A549 (cell line): Measurements from ENCODE around the gene GGTA1. TPM values are rescaled to one million over a fixed set of nuclear protein-coding genes. Genes with fewer than 3 reads are reported as not detected.
A peak's percentile ranks its signal among the peaks of the same experiment; 100 is the strongest.

Source experiments
- ATAC-seq, 2 experiments: fragments of 200-7000 bp in 1 of 2; fragments of >200 bp in 1 of 2; cut with Nextera tagmentation in 1 of 2; cut with Tn5 transposase in 1 of 2; 3 replicates each; pipeline versions ENCODE4 v1.8.0 to v1.9.1; 2018 to 2020; ENCODE audit warnings: mild to moderate bottlenecking in 1 of 2, moderate library complexity in 1 of 2
- CTCF ChIA-PET: fragments of 300-600 bp; sonication (Branson Sonifier 250); formaldehyde crosslinking; extraction: SDS; loops from one replicate; lab custom pipeline; 2021; ENCODE audit warnings: antibody characterized with exemption, inconsistent platforms; lab: Yijun Ruan, JAX
- POLR2A ChIA-PET: fragments of 350-600 bp; formaldehyde crosslinking; extraction: SDS; loops from one replicate; lab custom pipeline; 2021; ENCODE audit warnings: antibody characterized with exemption, inconsistent platforms; lab: Yijun Ruan, JAX
- DNase-seq, 2 experiments: peaks; one replicate each; pipeline versions ENCODE4 v3.0.0 to v3.0.0-alpha.2; 2011 to 2016; ENCODE audit warnings: low read depth in 1 of 2, low spot score in 1 of 2
- FAIRE-seq: peaks from 2 replicates; lab custom pipeline; 2011; peaks lifted over from hg19 to GRCh38; lab: Jason Lieb, UNC
- H3K27ac ChIP-seq, 2 experiments: fragments of >200 bp; sonication (Bioruptor Twin); formaldehyde crosslinking; 3 replicates each; pipeline ENCODE4 v1.5.1; 2016 to 2017
- H3K4me1 ChIP-seq: fragments of >200 bp; sonication (Bioruptor Twin); formaldehyde crosslinking; 3 replicates; pipeline ENCODE4 v1.6.1; 2016
- H3K4me2 ChIP-seq: fragments of >200 bp; sonication (Bioruptor Twin); formaldehyde crosslinking; 3 replicates; pipeline ENCODE4 v1.6.1; 2016
- H3K4me3 ChIP-seq: fragments of >200 bp; sonication (Bioruptor Twin); formaldehyde crosslinking; 3 replicates; pipeline ENCODE4 v1.5.1; 2016
- H3K9me3 ChIP-seq: fragments of >200 bp; sonication (Bioruptor Twin); formaldehyde crosslinking; 3 replicates; pipeline ENCODE4 v1.6.1; 2016
- ATOH8 ChIP-seq: fragments of 250-450 bp; sonication (Bioruptor Pico); IDR thresholded peaks from 2 replicates; pipeline ENCODE4 v1.5.0; 2020; ENCODE audit warnings: low read depth, mild to moderate bottlenecking, moderate library complexity
- CBX8 ChIP-seq: fragments of 200-600 bp; sonication (generic); IDR thresholded peaks from 2 replicates; pipeline ENCODE4 v1.6.1; 2016
- CHD4 ChIP-seq: fragments of 200-600 bp; sonication (generic); IDR thresholded peaks from 2 replicates; pipeline ENCODE4 v1.6.1; 2016; ENCODE audit warnings: antibody characterized with exemption, mild to moderate bottlenecking, borderline replicate concordance
- CTCF ChIP-seq: fragments of >200 bp; sonication (Bioruptor Twin); formaldehyde crosslinking; IDR thresholded peaks from 3 replicates; pipeline ENCODE4 v1.5.1; 2016
- E2F6 ChIP-seq: IDR thresholded peaks from 2 replicates; pipeline ENCODE4 v1.6.1; 2012; ENCODE audit warnings: low read depth, borderline replicate concordance
- ELK1 ChIP-seq: fragments of 150-350 bp; IDR thresholded peaks from 2 replicates; pipeline ENCODE4 v1.6.1; 2014; ENCODE audit warnings: low read depth, mild to moderate bottlenecking, low read length
- ESRRA ChIP-seq: fragments of 150-350 bp; IDR thresholded peaks from 2 replicates; pipeline ENCODE4 v1.6.1; 2014; ENCODE audit warnings: mild to moderate bottlenecking, low read length, borderline replicate concordance
- FOSL2 ChIP-seq, 2 experiments: fragments of 450-650 bp in 1 of 2; fragments of >200 bp in 1 of 2; sonication (Bioruptor Twin) in 1 of 2; formaldehyde crosslinking; IDR thresholded peaks; 2 replicates each; pipeline versions ENCODE4 v1.5.0 to v1.6.1; 2016 to 2020; ENCODE audit warnings: mild to moderate bottlenecking in 1 of 2, moderate library complexity in 1 of 2
- HES2 ChIP-seq: fragments of >200 bp; sonication (Bioruptor Twin); formaldehyde crosslinking; IDR thresholded peaks from 2 replicates; pipeline ENCODE4 v1.6.1; 2016
- HMGXB4 ChIP-seq: fragments of 250-450 bp; sonication (Bioruptor Pico); IDR thresholded peaks from 2 replicates; pipeline ENCODE4 v1.5.0; 2021; ENCODE audit warnings: mild to moderate bottlenecking, moderate library complexity, borderline replicate concordance
- HOXA7 ChIP-seq: fragments of 250-450 bp; sonication (Bioruptor Pico); IDR thresholded peaks from 2 replicates; pipeline ENCODE4 v1.5.0; 2020; ENCODE audit warnings: mild to moderate bottlenecking, moderate library complexity
- HOXB5 ChIP-seq: fragments of 250-450 bp; sonication (Bioruptor Pico); IDR thresholded peaks from 2 replicates; pipeline ENCODE4 v1.5.0; 2020; ENCODE audit warnings: mild to moderate bottlenecking, moderate library complexity
- JUN ChIP-seq, 2 experiments: fragments of >200 bp; sonication (Bioruptor Twin); formaldehyde crosslinking; IDR thresholded peaks; 2 replicates in 1 of 2; 3 replicates in 1 of 2; pipeline ENCODE4 v1.6.1; 2016 to 2017
- KDM5A ChIP-seq: fragments of 200-600 bp; sonication (generic); IDR thresholded peaks from 2 replicates; pipeline ENCODE4 v1.6.1; 2016; ENCODE audit warnings: antibody characterized with exemption, mild to moderate bottlenecking
- MAZ ChIP-seq: fragments of 150-350 bp; IDR thresholded peaks from 2 replicates; pipeline ENCODE4 v1.6.1; 2014; ENCODE audit warnings: antibody characterized with exemption, low read depth, low read length, borderline replicate concordance
- POLR2A ChIP-seq: IDR thresholded peaks from 2 replicates; pipeline ENCODE4 v1.6.1; 2012; ENCODE audit warnings: mild to moderate bottlenecking, low read length
- TFCP2L1 ChIP-seq: fragments of 250-450 bp; sonication (Bioruptor Pico); IDR thresholded peaks from 2 replicates; pipeline ENCODE4 v1.5.0; 2021; ENCODE audit warnings: mild to moderate bottlenecking
- ZC3H11A ChIP-seq: fragments of 450-650 bp; IDR thresholded peaks from 2 replicates; pipeline ENCODE4 v1.6.1; 2014; ENCODE audit warnings: antibody characterized with exemption, mild to moderate bottlenecking
- WGBS: methylation state at CpG from one replicate; pipeline ENCODE4 v1.1.6; 2017; ENCODE audit errors: missing lambda C conversion rate; 5-methylcytosine and 5-hydroxymethylcytosine counted together
- polyA plus RNA-seq, 4 experiments: library from polyadenylated mRNA; depleted of rRNA in 3 of 4; stranded (reverse); fragments of >200 nt; fragmentation: RNase III in 1 of 4; extraction: RNeasy Plus Mini Kit Qiagen cat#74134 plus additional on column Dnase treatment in 1 of 4; gene quantifications; 2 replicates in 3 of 4; 3 replicates in 1 of 4; pipeline ENCODE4 v1.2.3, GENCODE V29; 2011 to 2017

GGTA1 gene
- polyA plus RNA-seq, 2 of the 4 experiments (the other 2 are of a cell fraction), result 0.05 TPM; not detected in 1

- TF ChIP-seq MAZ (no peak), HES2 (no peak), CHD4 (no peak)
Observed at GRCh38 chr9:121464968-121465367, 34.7 kb downstream of the GGTA1 start (continued).

- no peak overlapping the region for H3K27ac ChIP-seq
- no peak for FAIRE-seq
- H3K4me1 ChIP-seq, result no peaks in the 10 kb centered on the region
- POLR2A ChIA-PET, result no interaction called here
- 40% methylated on average over 8 of the region's 10 CpGs for WGBS
- no peaks in the 10 kb centered on the region for H3K9me3 ChIP-seq
- H3K4me2 ChIP-seq, result no peak overlapping the region
- TF ChIP-seq CTCF, result peak; percentile 39
- TF ChIP-seq FOSL2 (IDR thresholded peaks at IDR 0.05), result no peak
- peak; percentile 32; the same call in 1 of the 2 replicates for TF ChIP-seq FOSL2 (CRISPR knock-in tag; IDR thresholded peaks at IDR 0.05)
- TF ChIP-seq MAZ, result no peak
- no peak for TF ChIP-seq JUN (IDR thresholded peaks at IDR 0.05)
- no peak for TF ChIP-seq HMGXB4 (CRISPR knock-in tag)
- no peak for TF ChIP-seq ZC3H11A
- no peak for TF ChIP-seq POLR2A
- no peak overlapping the region for H3K4me3 ChIP-seq
- peak; percentile 40 to 72; a peak in 4 of 6 replicates for ATAC-seq
- CTCF ChIA-PET, result interaction anchor here (0.8 to 1.5 kb wide), 5 partner anchors 9 to 34 kb away, joined by 3 to 5 read pairs (median 3); no protein-coding TSS in a partner anchor
- DNase-seq, result peak; percentile 24 to 30
Observed at GRCh38 chr9:121463026-121463807, 36.4 kb downstream of the GGTA1 start.

GRCh38 chr9:121459513-121459912 lies 40.1 kb downstream of the GGTA1 start:
- no peak for FAIRE-seq
- TF ChIP-seq KDM5A (no peak), HOXA7 (CRISPR knock-in tag) (no peak), ELK1 (no peak), HOXB5 (no peak), TFCP2L1 (no peak), ATOH8 (CRISPR knock-in tag) (no peak), ESRRA (no peak), CBX8 (no peak), E2F6 (no peak)
- no peak for DNase-seq
- H3K4me1 ChIP-seq, result no peaks in the 10 kb centered on the region
- 0% methylated on average over 1 of the region's 1 CpG for WGBS
- no peak overlapping the region for H3K4me3 ChIP-seq
- POLR2A ChIA-PET, result no interaction called here
- no peak for ATAC-seq
- H3K9me3 ChIP-seq, result no peaks in the 10 kb centered on the region
- H3K4me2 ChIP-seq, result no peak overlapping the region
- H3K27ac ChIP-seq, result no peak overlapping the region
- CTCF ChIA-PET, result interaction anchor here (1.5 kb wide), 1 partner anchor 19 kb away, joined by 6 read pairs; no protein-coding TSS in a partner anchor
